HTERT RPE-1 (cell line): Measurements from ENCODE around the gene FUS.

Experiments
- in situ Hi-C: fragments of 300-500 bp; cut with MboI; formaldehyde crosslinking; loops from 4 replicates; pipeline ENCODE4 v1.14.3; 2020; ENCODE audit warnings: low sequenced_read_pairs

Gene FUS

GRCh38 chr16:31225193-31225592, 45.3 kb downstream of the FUS start:
- in situ Hi-C loops = no loop called here

- in situ Hi-C loops = no loop called here
These were observed 48.3 kb downstream of the FUS start for GRCh38 chr16:31228206-31228605.

- in situ Hi-C loops = no loop called here
These were observed 49.6 kb downstream of the FUS start for GRCh38 chr16:31229501-31229900.

- in situ Hi-C loops = no loop called here
These were observed 58.1 kb downstream of the FUS start for GRCh38 chr16:31238041-31238440.
